KOPT-K1 (cell line): ENCODE data around the gene FBXL7.

Experiments
- H3K27ac ChIP-seq: fragments of 200-600 bp; sonication (generic); 2 replicates; pipeline ENCODE4 v1.5.1; 2016; ENCODE audit warnings: antibody characterized with exemption, mild to moderate bottlenecking, low read depth, low read length; ENCODE audit not compliant: poor library complexity, severe bottlenecking
- H3K36me3 ChIP-seq: fragments of 200-600 bp; sonication (generic); 2 replicates; pipeline ENCODE4 v1.5.1; 2017; ENCODE audit warnings: antibody characterized with exemption, mild to moderate bottlenecking, low read length, moderate library complexity; ENCODE audit not compliant: insufficient read depth
- H3K9me3 ChIP-seq: fragments of 200-600 bp; sonication (generic); 2 replicates; pipeline ENCODE4 v1.5.1; 2017; ENCODE audit warnings: antibody characterized with exemption, low read length, mild to moderate bottlenecking; ENCODE audit not compliant: insufficient read depth, poor library complexity, severe bottlenecking

FBXL7 gene

DNA sequence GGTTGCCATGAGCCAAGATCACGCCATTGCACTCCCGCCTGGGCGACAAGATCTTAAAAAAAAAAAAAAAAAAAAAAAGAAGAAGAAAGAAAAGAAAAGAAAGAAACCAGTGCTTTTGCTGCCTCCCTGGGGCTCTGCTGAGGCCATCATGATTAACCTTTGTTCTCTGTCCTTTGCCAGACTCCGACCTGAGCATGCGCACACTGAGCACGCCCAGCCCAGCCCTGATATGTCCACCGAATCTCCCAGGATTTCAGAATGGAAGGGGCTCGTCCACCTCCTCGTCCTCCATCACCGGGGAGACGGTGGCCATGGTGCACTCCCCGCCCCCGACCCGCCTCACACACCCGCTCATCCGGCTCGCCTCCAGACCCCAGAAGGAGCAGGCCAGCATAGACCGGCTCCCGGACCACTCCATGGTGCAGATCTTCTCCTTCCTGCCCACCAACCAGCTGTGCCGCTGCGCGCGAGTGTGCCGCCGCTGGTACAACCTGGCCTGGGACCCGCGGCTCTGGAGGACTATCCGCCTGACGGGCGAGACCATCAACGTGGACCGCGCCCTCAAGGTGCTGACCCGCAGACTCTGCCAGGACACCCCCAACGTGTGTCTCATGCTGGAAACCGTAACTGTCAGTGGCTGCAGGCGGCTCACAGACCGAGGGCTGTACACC, 427.9 kb downstream of the FBXL7 start:
- no peaks in the 10 kb centered on the region for H3K9me3 ChIP-seq
- no peaks in the 10 kb centered on the region for H3K36me3 ChIP-seq

DNA sequence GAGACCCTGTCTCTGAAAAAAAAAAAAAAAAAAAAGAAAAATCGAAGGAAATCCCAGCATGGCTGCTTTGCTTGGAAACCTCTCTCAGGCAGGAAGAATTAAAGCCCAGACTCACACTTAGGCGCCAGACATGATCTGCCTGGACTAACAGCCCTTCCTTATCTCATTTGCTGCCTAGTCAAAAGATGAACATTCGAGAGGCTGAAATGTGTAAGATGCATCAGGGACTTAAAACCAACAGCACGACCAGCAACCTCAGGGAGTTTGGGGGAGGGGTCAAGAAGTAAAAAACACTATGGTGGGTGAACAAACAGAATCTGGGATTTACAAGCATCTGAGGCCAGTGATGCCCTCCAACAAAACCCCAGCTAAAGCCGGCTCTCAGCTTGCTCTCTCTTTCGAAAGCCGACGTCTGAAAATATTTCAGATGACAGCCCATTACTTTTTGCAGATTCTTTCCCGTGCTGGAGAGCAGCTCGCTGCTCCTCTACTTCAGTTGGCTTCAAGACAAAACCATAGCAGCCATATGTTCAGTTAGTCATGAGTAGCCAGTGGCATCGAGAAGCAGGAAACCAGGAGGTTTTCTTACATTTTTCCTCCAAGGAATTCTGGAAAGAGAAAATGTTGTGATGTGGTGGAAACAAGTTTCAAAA, 429.8 kb downstream of the FBXL7 start:
- H3K9me3 ChIP-seq: no peaks in the 10 kb centered on the region
- H3K36me3 ChIP-seq: no peaks in the 10 kb centered on the region
- no peak overlapping the region for H3K27ac ChIP-seq

More for the DNA sequence above, 427.9 kb downstream of the FBXL7 start:
- no peak overlapping the region for H3K27ac ChIP-seq

DNA sequence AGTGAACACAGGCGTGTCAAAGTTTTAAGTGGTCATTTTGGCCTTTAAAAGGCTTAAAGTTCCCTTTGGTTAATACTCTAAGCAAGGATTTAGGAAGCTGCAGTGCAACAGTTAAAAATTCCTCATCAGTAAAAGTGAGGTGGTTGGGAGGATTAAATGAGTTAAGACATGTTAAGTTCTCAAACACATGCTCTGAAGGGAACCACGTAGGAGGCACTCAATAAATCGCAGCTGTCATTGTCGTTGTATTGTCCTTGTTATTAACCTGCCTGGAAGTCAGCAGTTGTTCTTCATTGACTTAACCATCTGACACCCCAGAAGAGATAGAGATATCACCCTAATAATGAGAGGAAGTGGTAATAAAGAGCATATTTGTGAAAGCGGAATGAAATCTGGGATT, 432.1 kb downstream of the FBXL7 start:
- Histone ChIP-seq H3K27ac (no peak overlapping the region), H3K36me3 (no peaks in the 10 kb centered on the region), H3K9me3 (no peaks in the 10 kb centered on the region)

DNA sequence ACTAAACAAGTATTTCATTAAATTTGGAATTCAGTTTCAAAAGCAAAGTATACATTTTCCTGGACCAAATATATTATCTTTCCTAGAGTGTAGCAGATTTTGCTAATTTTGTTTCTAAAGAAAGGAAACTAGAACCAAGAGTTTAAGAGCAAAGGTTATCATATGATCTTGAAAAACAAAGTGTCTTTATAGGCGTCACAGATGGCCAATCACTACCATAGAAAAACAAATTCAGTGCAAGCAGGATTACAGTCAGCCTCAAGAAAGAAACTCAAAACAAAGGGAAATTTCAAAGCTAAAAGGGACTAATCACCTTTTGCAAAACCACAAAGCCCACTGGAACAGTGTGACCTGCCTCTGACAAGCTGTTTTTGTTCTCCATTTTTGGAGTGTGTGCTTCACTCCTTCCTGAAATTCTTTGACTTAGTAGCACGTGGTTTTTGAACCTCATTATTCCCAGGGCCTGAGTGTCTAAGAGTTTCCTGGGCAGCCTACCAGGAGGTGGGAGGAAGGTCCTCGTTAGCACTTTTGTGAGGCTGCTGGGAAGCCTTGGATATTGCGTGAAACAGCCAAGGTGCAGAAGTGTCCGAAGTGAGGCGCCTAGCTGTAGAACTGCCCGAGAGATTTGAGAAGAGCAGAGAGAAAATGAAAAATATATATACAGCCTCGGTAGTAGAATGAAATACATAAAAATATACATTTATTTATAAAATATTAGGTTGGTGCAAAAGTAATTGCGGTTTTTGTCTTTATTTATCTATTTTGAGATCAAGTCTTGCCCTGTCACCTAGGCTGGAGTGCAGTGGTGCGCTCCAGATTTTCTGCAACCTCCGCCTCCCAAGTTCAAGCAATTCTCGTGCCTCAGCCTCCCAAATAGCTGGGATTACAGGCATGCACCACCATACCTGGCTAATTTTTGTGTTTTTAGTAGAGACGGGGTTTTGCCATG, 433.6 kb downstream of the FBXL7 start:
- Histone ChIP-seq H3K27ac (no peak overlapping the region), H3K36me3 (no peaks in the 10 kb centered on the region), H3K9me3 (no peaks in the 10 kb centered on the region)

DNA sequence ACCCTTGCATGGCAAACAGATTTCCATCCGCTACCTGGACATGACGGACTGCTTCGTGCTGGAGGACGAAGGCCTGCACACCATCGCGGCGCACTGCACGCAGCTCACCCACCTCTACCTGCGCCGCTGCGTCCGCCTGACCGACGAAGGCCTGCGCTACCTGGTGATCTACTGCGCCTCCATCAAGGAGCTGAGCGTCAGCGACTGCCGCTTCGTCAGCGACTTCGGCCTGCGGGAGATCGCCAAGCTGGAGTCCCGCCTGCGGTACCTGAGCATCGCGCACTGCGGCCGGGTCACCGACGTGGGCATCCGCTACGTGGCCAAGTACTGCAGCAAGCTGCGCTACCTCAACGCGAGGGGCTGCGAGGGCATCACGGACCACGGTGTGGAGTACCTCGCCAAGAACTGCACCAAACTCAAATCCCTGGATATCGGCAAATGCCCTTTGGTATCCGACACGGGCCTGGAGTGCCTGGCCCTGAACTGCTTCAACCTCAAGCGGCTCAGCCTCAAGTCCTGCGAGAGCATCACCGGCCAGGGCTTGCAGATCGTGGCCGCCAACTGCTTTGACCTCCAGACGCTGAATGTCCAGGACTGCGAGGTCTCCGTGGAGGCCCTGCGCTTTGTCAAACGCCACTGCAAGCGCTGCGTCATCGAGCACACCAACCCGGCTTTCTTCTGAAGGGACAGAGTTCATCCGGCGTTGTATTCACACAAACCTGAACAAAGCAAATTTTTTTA, 436.7 kb downstream of the FBXL7 start:
- no peaks in the 10 kb centered on the region for H3K9me3 ChIP-seq
- H3K36me3 ChIP-seq: no peaks in the 10 kb centered on the region

DNA sequence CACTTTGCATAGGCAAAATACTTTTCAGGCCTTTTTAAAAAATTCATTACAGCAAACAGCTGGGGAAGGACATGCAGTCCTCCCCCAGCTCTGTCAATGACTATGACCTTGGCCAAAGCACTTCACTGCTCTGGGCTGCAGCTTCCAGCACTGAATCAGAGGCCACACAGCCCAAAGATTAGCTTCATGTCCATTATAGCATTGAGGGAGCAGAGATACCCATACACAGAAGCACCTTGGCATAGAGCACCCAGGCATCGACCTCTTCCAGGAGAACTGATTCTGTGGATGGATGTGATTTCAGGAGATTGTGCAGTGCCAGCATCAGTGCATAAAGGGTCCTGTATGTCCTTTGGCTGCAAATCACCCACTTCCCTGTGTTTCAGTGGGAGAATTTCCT, 437.7 kb downstream of the FBXL7 start:
- H3K27ac ChIP-seq: no peak overlapping the region
- H3K36me3 ChIP-seq: no peaks in the 10 kb centered on the region
- no peaks in the 10 kb centered on the region for H3K9me3 ChIP-seq

More for the DNA sequence above, 436.7 kb downstream of the FBXL7 start:
- H3K27ac ChIP-seq: no peak overlapping the region

DNA sequence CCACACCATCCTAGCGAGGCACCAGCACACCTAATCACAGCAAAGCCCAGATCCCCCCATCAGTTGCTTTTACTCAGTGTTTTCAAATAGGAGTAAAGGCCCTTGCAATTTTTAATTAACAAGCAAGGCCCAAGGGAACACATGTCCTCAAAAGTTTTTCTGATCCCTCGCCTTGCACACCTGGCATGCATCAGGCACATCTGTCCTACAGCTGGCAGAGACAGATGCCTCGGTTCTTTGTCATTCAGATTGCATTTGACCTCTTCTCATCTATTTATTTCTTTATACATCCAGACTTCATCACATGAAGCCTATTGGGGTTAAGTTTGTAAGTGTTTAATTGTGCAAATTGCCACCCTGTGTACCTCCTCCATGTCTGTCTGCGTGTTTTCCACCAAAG, 438.2 kb downstream of the FBXL7 start:
- Histone ChIP-seq H3K36me3 (no peaks in the 10 kb centered on the region), H3K27ac (no peak overlapping the region), H3K9me3 (no peaks in the 10 kb centered on the region)

DNA sequence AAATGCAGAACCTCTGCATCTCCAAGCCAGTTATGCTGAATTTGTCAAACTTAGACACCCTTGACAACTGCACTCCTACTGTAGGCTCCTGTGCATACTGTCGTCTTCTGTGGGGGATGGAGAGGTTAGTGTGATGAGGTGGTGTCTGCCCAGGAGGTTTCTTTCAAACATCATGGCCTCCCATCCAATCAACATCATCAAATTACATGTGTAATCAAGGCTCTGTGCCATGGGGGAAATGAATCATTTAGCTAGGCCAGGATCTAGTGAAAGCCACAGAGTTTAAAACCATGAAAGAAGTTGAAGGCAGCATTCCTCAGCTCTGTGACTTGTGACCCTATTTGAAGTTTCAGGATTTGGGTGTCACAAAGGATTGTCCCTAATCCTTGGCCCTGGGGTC, 439.0 kb downstream of the FBXL7 start:
- Histone ChIP-seq H3K36me3 (no peaks in the 10 kb centered on the region), H3K27ac (no peak overlapping the region)

DNA sequence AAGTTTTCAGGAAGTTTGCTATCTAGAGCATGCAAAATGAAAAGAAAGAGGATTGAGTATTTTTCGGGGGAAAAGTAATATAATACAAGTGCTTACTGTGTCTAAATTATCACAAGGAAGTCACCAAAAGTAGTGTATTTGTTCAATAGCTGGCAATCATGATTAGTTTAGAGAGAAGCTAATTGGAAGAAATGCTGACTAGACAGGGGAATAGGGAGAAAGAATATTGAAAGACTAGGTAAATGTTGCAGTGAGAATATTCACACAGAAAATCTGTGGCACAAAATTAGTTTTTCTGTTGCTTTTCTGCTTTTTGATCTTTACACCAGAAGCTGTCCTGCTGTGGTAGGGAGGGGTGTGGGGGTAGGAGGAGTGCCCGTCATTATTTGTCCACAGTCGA, 440.9 kb downstream of the FBXL7 start:
- no peaks in the 10 kb centered on the region for H3K36me3 ChIP-seq
- H3K27ac ChIP-seq: no peak overlapping the region
- H3K9me3 ChIP-seq: no peaks in the 10 kb centered on the region

More for the DNA sequence above, 439.0 kb downstream of the FBXL7 start:
- no peaks in the 10 kb centered on the region for H3K9me3 ChIP-seq

DNA sequence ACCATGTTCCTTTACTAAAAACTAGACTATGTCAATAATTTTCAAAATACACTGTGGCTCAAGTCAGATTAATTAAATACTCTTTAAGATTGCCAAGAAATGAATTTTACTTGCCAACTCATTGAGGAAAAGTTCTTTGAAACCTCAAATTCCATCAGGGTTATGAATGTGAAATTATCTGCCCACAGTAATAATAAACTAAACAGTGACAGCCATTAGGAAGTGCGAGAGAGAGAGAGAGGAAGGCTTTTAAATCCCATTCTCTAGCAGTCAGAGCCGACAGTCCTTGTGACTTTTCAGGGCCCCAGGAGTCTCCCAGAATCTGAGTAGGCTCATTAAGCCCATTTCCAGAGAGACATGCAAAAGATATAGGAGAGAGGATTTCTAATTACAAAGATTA, 443.5 kb downstream of the FBXL7 start:
- no peaks in the 10 kb centered on the region for H3K36me3 ChIP-seq
- H3K9me3 ChIP-seq: no peaks in the 10 kb centered on the region
- H3K27ac ChIP-seq: no peak overlapping the region

DNA sequence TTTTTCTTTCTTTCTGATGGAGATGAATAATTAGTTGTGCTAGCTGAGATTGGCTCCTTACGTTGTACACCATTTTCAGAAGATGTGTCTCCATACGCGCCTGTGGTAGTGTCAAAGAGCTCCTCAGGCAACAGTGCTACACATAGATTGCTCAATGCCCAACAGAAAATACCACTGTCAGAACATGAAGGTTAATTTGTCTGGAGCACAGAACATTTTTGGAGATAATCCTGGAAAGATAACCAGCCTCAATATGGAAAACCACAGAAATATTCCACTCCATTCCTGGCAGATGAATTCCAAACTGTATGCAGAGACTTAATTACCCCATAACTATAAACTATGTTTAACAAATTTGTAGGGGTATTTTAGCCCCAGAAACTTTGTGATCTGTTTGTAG, 446.0 kb downstream of the FBXL7 start:
- Histone ChIP-seq H3K36me3 (no peaks in the 10 kb centered on the region), H3K9me3 (no peaks in the 10 kb centered on the region), H3K27ac (no peak overlapping the region)

DNA sequence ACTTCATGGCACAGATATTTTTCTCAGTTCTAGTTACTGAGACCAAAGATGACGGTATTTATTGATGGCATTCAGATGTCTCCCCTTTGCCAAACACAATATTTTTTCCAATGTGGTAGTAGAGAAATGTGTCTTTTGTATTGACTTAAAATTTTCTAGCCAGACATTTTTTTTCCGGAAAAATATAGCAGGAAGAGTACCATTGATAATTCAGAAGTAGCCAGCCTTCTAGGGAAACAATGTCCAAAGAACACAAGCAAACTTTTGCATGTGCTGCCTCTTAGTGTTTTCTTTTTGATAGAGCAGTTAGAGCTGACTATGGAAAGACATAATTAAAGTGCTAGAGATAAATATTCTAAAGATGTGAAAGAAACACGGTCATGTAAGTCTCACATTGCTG, 448.2 kb downstream of the FBXL7 start:
- Histone ChIP-seq H3K27ac (no peak overlapping the region), H3K9me3 (no peaks in the 10 kb centered on the region), H3K36me3 (no peaks in the 10 kb centered on the region)

DNA sequence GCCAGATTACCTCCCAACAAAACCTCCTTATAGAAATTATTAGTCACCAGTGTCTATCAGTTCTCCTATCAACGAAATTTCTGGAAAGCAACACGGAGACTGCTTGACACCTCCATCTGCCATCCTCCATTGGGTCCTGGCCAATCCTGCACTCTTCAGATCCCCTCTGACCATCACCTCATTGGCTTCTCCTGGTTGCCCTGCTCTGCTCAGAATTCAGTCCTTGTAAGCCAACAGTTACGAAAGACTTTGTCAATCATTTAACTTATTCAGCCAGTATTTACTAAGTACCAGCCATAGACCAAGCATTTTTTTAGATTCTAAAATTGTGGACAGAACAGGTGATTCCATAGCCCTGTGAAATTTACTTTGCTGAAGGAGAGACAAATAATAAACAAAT, 451.1 kb downstream of the FBXL7 start:
- H3K36me3 ChIP-seq: no peaks in the 10 kb centered on the region
- no peaks in the 10 kb centered on the region for H3K9me3 ChIP-seq
- no peak overlapping the region for H3K27ac ChIP-seq

DNA sequence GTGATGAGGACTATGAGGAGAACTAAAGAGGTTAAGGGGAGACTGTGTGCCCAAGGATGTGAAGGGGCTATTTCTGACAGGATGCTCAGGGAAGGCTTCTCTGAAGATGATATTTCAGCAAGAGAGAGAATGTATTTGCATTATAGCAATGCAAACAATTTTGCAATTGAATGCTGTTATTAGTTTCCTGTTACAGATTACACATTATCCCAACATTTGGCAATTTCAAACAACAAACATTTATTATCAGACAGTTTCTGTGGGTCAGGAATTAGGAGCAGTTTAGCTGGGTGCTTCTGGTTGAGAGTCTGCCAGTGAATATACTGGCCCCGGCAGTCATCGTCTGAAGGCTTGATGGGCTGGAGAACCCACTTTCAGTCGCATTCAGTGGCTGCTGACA, 451.6 kb downstream of the FBXL7 start:
- no peaks in the 10 kb centered on the region for H3K9me3 ChIP-seq
- H3K36me3 ChIP-seq: no peaks in the 10 kb centered on the region
- no peak overlapping the region for H3K27ac ChIP-seq

DNA sequence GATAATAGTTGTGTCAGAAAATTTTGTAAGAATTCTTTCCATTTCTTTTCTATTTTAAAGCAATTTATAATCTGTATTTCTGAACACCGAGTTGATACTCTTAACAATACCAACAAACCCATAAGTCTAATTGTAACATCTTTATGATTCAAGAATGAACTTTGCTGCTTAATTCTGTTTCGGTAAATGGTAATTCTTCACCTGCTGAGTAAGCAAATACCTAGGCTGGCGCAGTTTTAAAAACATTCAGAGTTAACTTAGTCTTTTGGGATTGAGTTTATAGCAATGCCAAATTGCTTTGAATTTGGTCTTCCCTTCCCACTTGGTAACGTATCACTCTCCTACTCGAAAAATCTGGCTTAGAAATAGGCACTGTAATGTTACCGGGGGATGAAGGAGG, 456.6 kb downstream of the FBXL7 start:
- no peaks in the 10 kb centered on the region for H3K9me3 ChIP-seq
- no peak overlapping the region for H3K27ac ChIP-seq
- H3K36me3 ChIP-seq: no peaks in the 10 kb centered on the region
